Stimulated activated CD8-positive, alpha-beta memory T cell treated with anti-CD3 and anti-CD28 coated beads, Interleukin-15, amount 100 ng/mL, for 1 hour (primary cell): Measurements from ENCODE around the gene PERP.

ENCODE experiments used
- DNase-seq: peaks from one replicate; pipeline ENCODE4 v3.0.0-alpha.2; 2020; ENCODE audit warnings: low read depth

Gene PERP

GRCh38 chr6:138044972-138045371, 62.2 kb downstream of the PERP start:
- DNase-seq = no peak

DNA sequence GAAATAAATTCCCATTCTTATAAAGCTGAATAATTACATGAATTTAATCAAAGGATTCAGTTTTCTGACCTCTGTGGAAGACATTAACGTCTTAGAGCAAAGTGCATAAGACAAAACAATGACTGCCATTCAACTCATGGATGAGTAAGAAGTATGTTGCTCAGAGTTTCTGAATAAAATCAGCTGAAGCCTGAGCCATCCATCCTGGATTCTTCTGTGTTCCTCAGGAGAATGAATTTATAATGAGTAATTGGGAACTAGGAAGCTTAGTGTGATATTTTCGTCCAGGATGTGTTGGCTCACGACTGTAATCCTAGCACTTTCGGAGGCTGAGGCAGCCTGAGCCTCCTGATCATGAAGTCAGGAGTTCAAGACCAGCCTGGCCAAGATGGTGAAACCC, 62.8 kb downstream of the PERP start:
- DNase-seq = no peak
